ENCODE results near the gene CXCL13. TPM values are rescaled to one million over a fixed set of nuclear protein-coding genes. Genes with fewer than 3 reads are reported as not detected.
"Not testable (repeated sequence)": the region's sequence is repeated elsewhere in the genome, so short reads cannot be mapped to it uniquely, and the experiment has no call there.

The CXCL13 gene
- total and polyA plus RNA-seq, 2 experiments from 2014 or later = not detected

DNA sequence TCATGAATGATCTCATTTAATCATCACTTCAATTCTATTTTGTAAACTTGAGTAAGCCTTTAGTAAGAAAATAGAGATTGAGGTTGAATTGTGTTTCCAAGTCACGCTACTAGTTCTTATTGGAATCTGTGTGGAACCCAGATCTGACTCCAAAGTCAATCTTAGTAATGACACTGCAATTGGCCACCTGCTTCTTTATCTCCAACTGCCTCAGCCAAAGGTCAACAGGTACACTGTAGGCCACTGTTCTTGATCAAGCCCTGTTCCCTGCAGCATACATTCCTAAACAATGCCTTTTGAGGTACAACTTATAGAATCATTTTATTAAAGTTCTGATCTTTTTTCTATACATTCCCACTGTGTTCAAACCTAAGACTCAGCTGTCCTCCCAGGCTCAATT, 45.5 kb upstream of the CXCL13 start (continued):
- TF ChIP-seq, protein P1, sequence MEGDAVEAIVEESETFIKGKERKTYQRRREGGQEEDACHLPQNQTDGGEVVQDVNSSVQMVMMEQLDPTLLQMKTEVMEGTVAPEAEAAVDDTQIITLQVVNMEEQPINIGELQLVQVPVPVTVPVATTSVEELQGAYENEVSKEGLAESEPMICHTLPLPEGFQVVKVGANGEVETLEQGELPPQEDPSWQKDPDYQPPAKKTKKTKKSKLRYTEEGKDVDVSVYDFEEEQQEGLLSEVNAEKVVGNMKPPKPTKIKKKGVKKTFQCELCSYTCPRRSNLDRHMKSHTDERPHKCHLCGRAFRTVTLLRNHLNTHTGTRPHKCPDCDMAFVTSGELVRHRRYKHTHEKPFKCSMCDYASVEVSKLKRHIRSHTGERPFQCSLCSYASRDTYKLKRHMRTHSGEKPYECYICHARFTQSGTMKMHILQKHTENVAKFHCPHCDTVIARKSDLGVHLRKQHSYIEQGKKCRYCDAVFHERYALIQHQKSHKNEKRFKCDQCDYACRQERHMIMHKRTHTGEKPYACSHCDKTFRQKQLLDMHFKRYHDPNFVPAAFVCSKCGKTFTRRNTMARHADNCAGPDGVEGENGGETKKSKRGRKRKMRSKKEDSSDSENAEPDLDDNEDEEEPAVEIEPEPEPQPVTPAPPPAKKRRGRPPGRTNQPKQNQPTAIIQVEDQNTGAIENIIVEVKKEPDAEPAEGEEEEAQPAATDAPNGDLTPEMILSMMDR (conservative IDR thresholded peaks at IDR 0.05; ENCODE audit: low read depth in 2 of 2) = no peak
- TF ChIP-seq, protein P2, sequence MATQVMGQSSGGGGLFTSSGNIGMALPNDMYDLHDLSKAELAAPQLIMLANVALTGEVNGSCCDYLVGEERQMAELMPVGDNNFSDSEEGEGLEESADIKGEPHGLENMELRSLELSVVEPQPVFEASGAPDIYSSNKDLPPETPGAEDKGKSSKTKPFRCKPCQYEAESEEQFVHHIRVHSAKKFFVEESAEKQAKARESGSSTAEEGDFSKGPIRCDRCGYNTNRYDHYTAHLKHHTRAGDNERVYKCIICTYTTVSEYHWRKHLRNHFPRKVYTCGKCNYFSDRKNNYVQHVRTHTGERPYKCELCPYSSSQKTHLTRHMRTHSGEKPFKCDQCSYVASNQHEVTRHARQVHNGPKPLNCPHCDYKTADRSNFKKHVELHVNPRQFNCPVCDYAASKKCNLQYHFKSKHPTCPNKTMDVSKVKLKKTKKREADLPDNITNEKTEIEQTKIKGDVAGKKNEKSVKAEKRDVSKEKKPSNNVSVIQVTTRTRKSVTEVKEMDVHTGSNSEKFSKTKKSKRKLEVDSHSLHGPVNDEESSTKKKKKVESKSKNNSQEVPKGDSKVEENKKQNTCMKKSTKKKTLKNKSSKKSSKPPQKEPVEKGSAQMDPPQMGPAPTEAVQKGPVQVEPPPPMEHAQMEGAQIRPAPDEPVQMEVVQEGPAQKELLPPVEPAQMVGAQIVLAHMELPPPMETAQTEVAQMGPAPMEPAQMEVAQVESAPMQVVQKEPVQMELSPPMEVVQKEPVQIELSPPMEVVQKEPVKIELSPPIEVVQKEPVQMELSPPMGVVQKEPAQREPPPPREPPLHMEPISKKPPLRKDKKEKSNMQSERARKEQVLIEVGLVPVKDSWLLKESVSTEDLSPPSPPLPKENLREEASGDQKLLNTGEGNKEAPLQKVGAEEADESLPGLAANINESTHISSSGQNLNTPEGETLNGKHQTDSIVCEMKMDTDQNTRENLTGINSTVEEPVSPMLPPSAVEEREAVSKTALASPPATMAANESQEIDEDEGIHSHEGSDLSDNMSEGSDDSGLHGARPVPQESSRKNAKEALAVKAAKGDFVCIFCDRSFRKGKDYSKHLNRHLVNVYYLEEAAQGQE (IDR thresholded peaks at IDR 0.05; ENCODE audit: unreplicated experiment) = no peak
- no peak for TF ChIP-seq JUNB (IDR thresholded peaks at IDR 0.05; ENCODE audit: unreplicated experiment)

DNA sequence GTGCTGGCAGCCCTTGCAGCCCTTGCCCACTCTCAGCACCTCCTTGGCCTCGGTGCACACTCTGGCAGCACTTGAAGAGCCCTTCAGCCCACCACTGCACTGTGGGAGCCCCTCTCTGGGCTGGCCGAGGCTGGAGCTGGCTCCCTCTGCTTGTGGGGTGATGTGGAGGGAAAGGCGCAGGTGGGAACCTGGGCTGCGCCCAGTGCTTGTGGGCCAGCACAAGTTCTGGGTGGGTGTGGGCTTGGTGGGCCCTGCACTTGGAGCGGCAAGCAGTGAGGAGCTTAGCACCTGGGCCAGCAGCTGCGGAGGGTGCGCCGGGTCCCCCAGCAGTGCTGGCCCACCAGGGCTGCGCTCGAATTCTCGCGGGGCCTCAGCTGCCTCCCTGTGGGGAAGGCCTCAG, 43.9 kb upstream of the CXCL13 start:
- not testable (repeated sequence) for H3K4me3 Mint-ChIP-seq; ATAC-seq; DNase-seq (ENCODE audit: low spot score); H3K36me3 ChIP-seq (ENCODE audit: insufficient read depth); H3K9me2 ChIP-seq (ENCODE audit: insufficient read depth); H3K79me2 ChIP-seq (replicated peaks; ENCODE audit: insufficient read depth); H3K27ac Mint-ChIP-seq; H3K27ac ChIP-seq (ENCODE audit: low read depth); H3K4me1 ChIP-seq (ENCODE audit: insufficient read depth); H3K27me3 Mint-ChIP-seq (ENCODE audit: insufficient read depth, low read depth, poor library complexity); H3K4me1 Mint-ChIP-seq; H3K27me3 ChIP-seq (ENCODE audit: insufficient read depth); H3K4me2 ChIP-seq; H3K36me3 Mint-ChIP-seq (ENCODE audit: low read depth); H3K4me3 ChIP-seq; H2AFZ ChIP-seq; H3F3A ChIP-seq (replicated peaks; ENCODE audit: low read depth); H4K20me1 ChIP-seq (replicated peaks; ENCODE audit: insufficient read depth)
- H3K9me3 Mint-ChIP-seq = peaks cover 40% of the 10 kb centered on the region

DNA sequence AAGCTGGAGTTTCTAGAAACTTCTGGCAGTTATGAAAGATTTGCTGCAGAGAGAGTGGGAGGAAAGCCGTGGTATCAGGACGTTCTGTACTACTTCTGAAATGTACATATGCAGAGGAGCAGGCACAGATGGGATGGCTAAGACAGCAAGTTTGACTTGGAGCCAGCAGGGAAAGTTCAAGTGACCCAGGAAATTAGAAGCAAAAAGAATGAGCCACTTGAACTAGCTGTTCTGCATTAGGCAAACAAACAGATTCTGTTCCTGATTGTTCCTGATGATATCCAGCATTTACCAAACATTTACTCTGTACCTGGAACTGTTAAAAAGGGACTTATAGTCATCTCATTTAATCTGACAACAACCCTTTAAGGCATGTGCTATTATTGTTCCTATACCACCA, 41.4 kb upstream of the CXCL13 start:
- ATAC-seq = no peak
- H3K9me3 Mint-ChIP-seq = peaks cover 44% of the 10 kb centered on the region
- TF ChIP-seq, protein P1 (conservative IDR thresholded peaks at IDR 0.05; ENCODE audit: low read depth in 2 of 2) = no peak
- TF ChIP-seq POLR2AphosphoS5 (IDR thresholded peaks at IDR 0.05; ENCODE audit: low read depth) = no peak
- TF ChIP-seq CREB1 (CRISPR knock-in tag; IDR thresholded peaks at IDR 0.05; ENCODE audit: low read depth) = no peak
- TF ChIP-seq ZNF114 (CRISPR knock-in tag; IDR thresholded peaks at IDR 0.05) = no peak
- TF ChIP-seq JUNB (IDR thresholded peaks at IDR 0.05; ENCODE audit: unreplicated experiment) = no peak
- TF ChIP-seq EZH2 (IDR thresholded peaks at IDR 0.05; ENCODE audit: low read depth, unreplicated experiment) = no peak

More for the DNA sequence above, 41.4 kb upstream of the CXCL13 start:
- Histone ChIP-seq H3K9me2 (ENCODE audit: insufficient read depth) (peaks cover 8% of the 10 kb centered on the region; the same call in 1 of the 2 replicates), H3K27ac (ENCODE audit: low read depth) (no peak overlapping the region), H3K27me3 (ENCODE audit: insufficient read depth) (no peaks in the 10 kb centered on the region), H3K36me3 (ENCODE audit: insufficient read depth) (no peaks in the 10 kb centered on the region), H3K4me2 (no peak overlapping the region), H3F3A (replicated peaks; ENCODE audit: low read depth) (no peaks in the 10 kb centered on the region), H2AFZ (no peak overlapping the region), H3K4me1 (ENCODE audit: insufficient read depth) (no peaks in the 10 kb centered on the region), H3K4me3 (no peak overlapping the region), H4K20me1 (replicated peaks; ENCODE audit: insufficient read depth) (no peaks in the 10 kb centered on the region), H3K79me2 (replicated peaks; ENCODE audit: insufficient read depth) (no peaks in the 10 kb centered on the region)
- Mint-ChIP-seq H3K4me3 (no peak overlapping the region), H3K27me3 (ENCODE audit: insufficient read depth, low read depth, poor library complexity) (no peaks in the 10 kb centered on the region), H3K36me3 (ENCODE audit: low read depth) (peaks cover 6% of the 10 kb centered on the region; the same call in 2 of the 3 replicates), H3K27ac (no peak overlapping the region), H3K4me1 (peaks cover 10% of the 10 kb centered on the region; the same call in 1 of the 3 replicates)
- no peak for DNase-seq (ENCODE audit: low spot score)
